Neural cell (in vitro differentiated cells): Measurements from ENCODE around the gene CGB7. TPM values are rescaled to one million over a fixed set of nuclear protein-coding genes. Genes with fewer than 3 reads are reported as not detected.

ENCODE experiments used
- H2AFZ ChIP-seq: fragments of 200-600, 300-800 bp; sonication (generic), shearing (Covaris generic); 2 replicates; pipeline ENCODE4 v1.6.0; 2014; ENCODE audit warnings: low read depth, mild to moderate bottlenecking, antibody characterized with exemption, low read length, moderate library complexity
- H3F3A ChIP-seq: fragments of 200-600 bp; shearing (Covaris generic); 2 replicates; pipeline ENCODE4 v1.6.1; 2016; ENCODE audit warnings: mild to moderate bottlenecking, moderate library complexity, mixed read lengths, antibody characterized with exemption, low read length; ENCODE audit not compliant: insufficient read depth, poor library complexity, severe bottlenecking
- H3K27ac ChIP-seq: fragments of 200-600, 300-800 bp; sonication (generic), shearing (Covaris generic); 2 replicates; pipeline ENCODE4 v1.5.1; 2014; ENCODE audit warnings: mild to moderate bottlenecking, low read length, moderate library complexity
- H3K27me3 ChIP-seq: fragments of 300-800, 200-600 bp; sonication (generic), shearing (Covaris generic); 2 replicates; pipeline ENCODE4 v1.6.0; 2014; ENCODE audit warnings: mild to moderate bottlenecking, low read depth, low read length, moderate library complexity; ENCODE audit not compliant: insufficient read depth
- H3K36me3 ChIP-seq: fragments of 300-800, 200-600 bp; sonication (generic), shearing (Covaris generic); 2 replicates; pipeline ENCODE4 v1.5.1; 2014; ENCODE audit warnings: mild to moderate bottlenecking, antibody characterized with exemption, low read length, moderate library complexity; ENCODE audit not compliant: insufficient read depth
- H3K4me2 ChIP-seq: fragments of 300-800, 200-600 bp; sonication (generic), shearing (Covaris generic); 2 replicates; pipeline ENCODE4 v1.6.0; 2014; ENCODE audit warnings: mild to moderate bottlenecking, low read length
- H3K4me3 ChIP-seq: fragments of 300-800, 200-600 bp; sonication (generic), shearing (Covaris generic); 2 replicates; pipeline ENCODE4 v1.5.1; 2014; ENCODE audit warnings: mild to moderate bottlenecking, low read length, moderate library complexity
- H3K79me2 ChIP-seq: fragments of 200-600 bp; shearing (Covaris generic); replicated peaks from 2 replicates; pipeline ENCODE4 v1.6.0; 2014; ENCODE audit warnings: mild to moderate bottlenecking, low read length, moderate library complexity; ENCODE audit not compliant: insufficient read depth
- H3K9ac ChIP-seq: fragments of 300-800, 200-600 bp; sonication (generic), shearing (Covaris generic); 2 replicates; pipeline ENCODE4 v1.6.1; 2016; ENCODE audit warnings: mild to moderate bottlenecking, low read length, mixed read lengths
- H3K9me2 ChIP-seq: fragments of 200-600 bp; shearing (Covaris generic); 2 replicates; pipeline ENCODE4 v1.6.1; 2016; ENCODE audit warnings: mild to moderate bottlenecking, low read length, mixed read lengths; ENCODE audit not compliant: insufficient read depth
- H3K9me3 ChIP-seq: fragments of 200-600, 300-800 bp; sonication (generic), shearing (Covaris generic); 2 replicates; pipeline ENCODE4 v1.6.1; 2016; ENCODE audit warnings: mild to moderate bottlenecking, mixed run types, low read length, moderate library complexity, mixed read lengths
- H4K20me1 ChIP-seq: fragments of 200-600 bp; shearing (Covaris generic); 2 replicates; pipeline ENCODE4 v1.6.1; 2016; ENCODE audit warnings: mild to moderate bottlenecking, mixed run types; ENCODE audit not compliant: insufficient read depth
- EP300 ChIP-seq: fragments of 450-650 bp; conservative IDR thresholded peaks from 2 replicates; pipeline ENCODE4 v1.6.1; 2014; ENCODE audit warnings: antibody characterized with exemption, mild to moderate bottlenecking, moderate library complexity; ENCODE audit not compliant: poor library complexity, severe bottlenecking
- EZH2 ChIP-seq: fragments of 200-600, 300-800 bp; shearing (Covaris generic), sonication (generic); IDR thresholded peaks from 2 replicates; pipeline ENCODE4 v1.6.1; 2014; ENCODE audit warnings: antibody characterized with exemption, low read length, borderline replicate concordance, mild to moderate bottlenecking; ENCODE audit not compliant: insufficient read depth, poor library complexity, severe bottlenecking
- MXI1 ChIP-seq: fragments of 450-650 bp; conservative IDR thresholded peaks from 2 replicates; pipeline ENCODE4 v1.6.1; 2014; ENCODE audit warnings: antibody characterized with exemption, mild to moderate bottlenecking; ENCODE audit not compliant: poor library complexity, severe bottlenecking
- POLR2AphosphoS5 ChIP-seq: IDR thresholded peaks from 2 replicates; pipeline ENCODE4 v1.6.1; 2012
- SMC3 ChIP-seq: fragments of 450-650 bp; conservative IDR thresholded peaks from 2 replicates; pipeline ENCODE4 v1.6.1; 2014; ENCODE audit warnings: antibody characterized with exemption, mild to moderate bottlenecking, moderate library complexity; ENCODE audit not compliant: poor library complexity
- TAF1 ChIP-seq: IDR thresholded peaks from 2 replicates; pipeline ENCODE4 v1.6.1; 2012; ENCODE audit warnings: low read depth
- polyA plus RNA-seq: library from polyadenylated mRNA; depleted of rRNA; stranded (reverse); fragments of >200 nt; gene quantifications from 2 replicates; pipeline ENCODE4 v1.2.3, GENCODE V29; 2014
- small RNA-seq, 3 experiments: library from RNA; depleted of rRNA; stranded (forward); fragments of <200 nt; gene quantifications; one replicate each; pipeline ENCODE3, GENCODE V24; 2012
- TF ChIP-seq, protein P1 (sequence below): IDR thresholded peaks from 2 replicates; pipeline ENCODE4 v1.6.1; 2012; ENCODE audit warnings: borderline replicate concordance
- TF ChIP-seq, protein P2 (sequence below): fragments of 450-650 bp; IDR thresholded peaks from 2 replicates; pipeline ENCODE4 v1.5.1; 2014; ENCODE audit warnings: antibody characterized with exemption, mild to moderate bottlenecking, moderate library complexity; ENCODE audit not compliant: poor library complexity, severe bottlenecking

The CGB7 gene
- polyA plus RNA-seq, 1 donor from 2014 or later, result not detected

DNA sequence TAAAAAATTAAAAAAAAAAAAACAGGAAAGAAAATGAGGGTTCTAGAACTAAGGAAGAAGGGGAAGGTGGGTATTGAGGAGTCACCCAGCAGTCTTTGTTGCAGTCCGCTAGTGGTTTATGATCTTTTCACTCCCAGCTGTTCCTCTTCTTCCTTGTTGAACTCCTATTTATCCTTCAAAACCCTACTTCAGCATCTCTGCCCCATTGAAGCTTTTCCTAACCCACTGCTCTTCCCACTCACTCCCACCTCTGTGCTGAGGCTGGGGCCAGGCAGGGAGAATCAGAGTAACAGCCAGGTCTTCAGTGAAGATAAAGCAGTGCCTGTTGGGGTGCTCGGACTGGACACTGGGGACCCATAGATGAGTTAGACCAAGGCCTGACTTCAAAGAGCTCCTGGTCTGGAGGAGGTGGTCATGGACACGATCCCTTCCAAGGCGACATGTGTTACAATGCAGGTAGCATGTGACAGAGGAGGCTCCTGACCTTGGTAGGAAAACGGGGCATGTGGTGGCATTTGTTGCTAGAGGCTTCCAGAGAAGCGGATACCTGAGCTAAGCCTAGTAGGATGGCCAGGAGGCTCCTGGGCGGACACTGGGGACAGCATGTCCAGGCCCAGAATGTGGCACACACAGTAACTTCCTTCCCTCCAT lies 52.5 kb downstream of the CGB7 start:
- Histone ChIP-seq H3K4me2 (no peak overlapping the region), H4K20me1 (no peaks in the 10 kb centered on the region), H3K27ac (no peak overlapping the region), H3K36me3 (no peaks in the 10 kb centered on the region), H3K27me3 (no peaks in the 10 kb centered on the region), H3F3A (no peaks in the 10 kb centered on the region), H2AFZ (no peak overlapping the region), H3K9me2 (no peaks in the 10 kb centered on the region), H3K9me3 (no peaks in the 10 kb centered on the region), H3K4me3 (no peak overlapping the region), H3K9ac (no peak overlapping the region), H3K79me2 (no peaks in the 10 kb centered on the region)
- TF ChIP-seq SMC3 (no peak), TAF1 (no peak), EZH2 (no peak), MXI1 (no peak), POLR2AphosphoS5 (no peak), EP300 (no peak)
- TF ChIP-seq, protein P1, sequence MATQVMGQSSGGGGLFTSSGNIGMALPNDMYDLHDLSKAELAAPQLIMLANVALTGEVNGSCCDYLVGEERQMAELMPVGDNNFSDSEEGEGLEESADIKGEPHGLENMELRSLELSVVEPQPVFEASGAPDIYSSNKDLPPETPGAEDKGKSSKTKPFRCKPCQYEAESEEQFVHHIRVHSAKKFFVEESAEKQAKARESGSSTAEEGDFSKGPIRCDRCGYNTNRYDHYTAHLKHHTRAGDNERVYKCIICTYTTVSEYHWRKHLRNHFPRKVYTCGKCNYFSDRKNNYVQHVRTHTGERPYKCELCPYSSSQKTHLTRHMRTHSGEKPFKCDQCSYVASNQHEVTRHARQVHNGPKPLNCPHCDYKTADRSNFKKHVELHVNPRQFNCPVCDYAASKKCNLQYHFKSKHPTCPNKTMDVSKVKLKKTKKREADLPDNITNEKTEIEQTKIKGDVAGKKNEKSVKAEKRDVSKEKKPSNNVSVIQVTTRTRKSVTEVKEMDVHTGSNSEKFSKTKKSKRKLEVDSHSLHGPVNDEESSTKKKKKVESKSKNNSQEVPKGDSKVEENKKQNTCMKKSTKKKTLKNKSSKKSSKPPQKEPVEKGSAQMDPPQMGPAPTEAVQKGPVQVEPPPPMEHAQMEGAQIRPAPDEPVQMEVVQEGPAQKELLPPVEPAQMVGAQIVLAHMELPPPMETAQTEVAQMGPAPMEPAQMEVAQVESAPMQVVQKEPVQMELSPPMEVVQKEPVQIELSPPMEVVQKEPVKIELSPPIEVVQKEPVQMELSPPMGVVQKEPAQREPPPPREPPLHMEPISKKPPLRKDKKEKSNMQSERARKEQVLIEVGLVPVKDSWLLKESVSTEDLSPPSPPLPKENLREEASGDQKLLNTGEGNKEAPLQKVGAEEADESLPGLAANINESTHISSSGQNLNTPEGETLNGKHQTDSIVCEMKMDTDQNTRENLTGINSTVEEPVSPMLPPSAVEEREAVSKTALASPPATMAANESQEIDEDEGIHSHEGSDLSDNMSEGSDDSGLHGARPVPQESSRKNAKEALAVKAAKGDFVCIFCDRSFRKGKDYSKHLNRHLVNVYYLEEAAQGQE, result no peak
- TF ChIP-seq, protein P2, sequence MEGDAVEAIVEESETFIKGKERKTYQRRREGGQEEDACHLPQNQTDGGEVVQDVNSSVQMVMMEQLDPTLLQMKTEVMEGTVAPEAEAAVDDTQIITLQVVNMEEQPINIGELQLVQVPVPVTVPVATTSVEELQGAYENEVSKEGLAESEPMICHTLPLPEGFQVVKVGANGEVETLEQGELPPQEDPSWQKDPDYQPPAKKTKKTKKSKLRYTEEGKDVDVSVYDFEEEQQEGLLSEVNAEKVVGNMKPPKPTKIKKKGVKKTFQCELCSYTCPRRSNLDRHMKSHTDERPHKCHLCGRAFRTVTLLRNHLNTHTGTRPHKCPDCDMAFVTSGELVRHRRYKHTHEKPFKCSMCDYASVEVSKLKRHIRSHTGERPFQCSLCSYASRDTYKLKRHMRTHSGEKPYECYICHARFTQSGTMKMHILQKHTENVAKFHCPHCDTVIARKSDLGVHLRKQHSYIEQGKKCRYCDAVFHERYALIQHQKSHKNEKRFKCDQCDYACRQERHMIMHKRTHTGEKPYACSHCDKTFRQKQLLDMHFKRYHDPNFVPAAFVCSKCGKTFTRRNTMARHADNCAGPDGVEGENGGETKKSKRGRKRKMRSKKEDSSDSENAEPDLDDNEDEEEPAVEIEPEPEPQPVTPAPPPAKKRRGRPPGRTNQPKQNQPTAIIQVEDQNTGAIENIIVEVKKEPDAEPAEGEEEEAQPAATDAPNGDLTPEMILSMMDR, result no peak

Small RNAs within 50 kb of the gene (small RNA-seq; reads per million reads assigned to genes)
- gene MIR6798 (0 to 0.52 (median 0) reads per million in 3 experiments), gene RN7SL708P (0 to 0.59 (median 0) reads per million in 3 experiments)

Other genes starting within 250 kb of the CGB7 start
- gene BCAT2, start 246.7 kb downstream of the CGB7 start, polyA plus RNA-seq, result 19.5 and 28.5 TPM in 2 replicates
- gene HSD17B14, start 221.3 kb downstream of the CGB7 start, polyA plus RNA-seq, result 0.40 and 0.44 TPM in 2 replicates
- not detected in 2 replicates for gene PLEKHA4, start 189.1 kb downstream of the CGB7 start, polyA plus RNA-seq
- gene PPP1R15A, start 185.3 kb downstream of the CGB7 start, polyA plus RNA-seq, result 73.3 and 73.6 TPM in 2 replicates
- not detected in 2 replicates for gene TULP2, start 159.0 kb downstream of the CGB7 start, polyA plus RNA-seq
- 80.0 and 83.7 TPM in 2 replicates for gene NUCB1, start 157.4 kb downstream of the CGB7 start, polyA plus RNA-seq
- gene DHDH, start 124.0 kb downstream of the CGB7 start, polyA plus RNA-seq, result 1.4 and 4.8 TPM in 2 replicates
- 71.9 and 90.3 TPM in 2 replicates for gene BAX, start 102.9 kb downstream of the CGB7 start, polyA plus RNA-seq
- 886 and 909 TPM in 2 replicates for gene FTL, start 92.4 kb downstream of the CGB7 start, polyA plus RNA-seq
- gene GYS1, start 64.4 kb downstream of the CGB7 start, polyA plus RNA-seq, result 12.9 and 25.7 TPM in 2 replicates
- 172 and 184 TPM in 2 replicates for gene RUVBL2, start 63.9 kb downstream of the CGB7 start, polyA plus RNA-seq
- not detected in 2 replicates for gene LHB, start 40.7 kb downstream of the CGB7 start, polyA plus RNA-seq
- not detected in 2 replicates for gene CGB3, start 33.4 kb downstream of the CGB7 start, polyA plus RNA-seq
- not detected in 2 replicates for gene CGB2, start 25.9 kb downstream of the CGB7 start, polyA plus RNA-seq
- gene CGB1, start 20.9 kb downstream of the CGB7 start, polyA plus RNA-seq, result not detected in 2 replicates
- gene CGB5, start 13.9 kb downstream of the CGB7 start, polyA plus RNA-seq, result not detected in 2 replicates
- not detected in 2 replicates for gene CGB8, start 8.6 kb downstream of the CGB7 start, polyA plus RNA-seq
- not detected in 2 replicates for gene NTF4, start 7.1 kb upstream of the CGB7 start, polyA plus RNA-seq
- gene KCNA7, start 14.9 kb upstream of the CGB7 start, polyA plus RNA-seq, result not detected in 2 replicates
- 721 and 833 TPM in 2 replicates for gene SNRNP70, start 27.7 kb upstream of the CGB7 start, polyA plus RNA-seq
- gene LIN7B, start 56.6 kb upstream of the CGB7 start, polyA plus RNA-seq, result 88.7 and 99.0 TPM in 2 replicates
- gene C19orf73, start 61.4 kb upstream of the CGB7 start, polyA plus RNA-seq, result 5.7 and 8.4 TPM in 2 replicates
- gene PPFIA3, start 61.8 kb upstream of the CGB7 start, polyA plus RNA-seq, result 73.0 and 80.7 TPM in 2 replicates
- 1.0 TPM in 1 of 2 replicates, not detected in the other for gene HRC, start 97.6 kb upstream of the CGB7 start, polyA plus RNA-seq
- gene TRPM4, start 100.0 kb upstream of the CGB7 start, polyA plus RNA-seq, result 40.0 and 42.5 TPM in 2 replicates